ENCODE data around the gene WDR20.

The WDR20 gene

DNA sequence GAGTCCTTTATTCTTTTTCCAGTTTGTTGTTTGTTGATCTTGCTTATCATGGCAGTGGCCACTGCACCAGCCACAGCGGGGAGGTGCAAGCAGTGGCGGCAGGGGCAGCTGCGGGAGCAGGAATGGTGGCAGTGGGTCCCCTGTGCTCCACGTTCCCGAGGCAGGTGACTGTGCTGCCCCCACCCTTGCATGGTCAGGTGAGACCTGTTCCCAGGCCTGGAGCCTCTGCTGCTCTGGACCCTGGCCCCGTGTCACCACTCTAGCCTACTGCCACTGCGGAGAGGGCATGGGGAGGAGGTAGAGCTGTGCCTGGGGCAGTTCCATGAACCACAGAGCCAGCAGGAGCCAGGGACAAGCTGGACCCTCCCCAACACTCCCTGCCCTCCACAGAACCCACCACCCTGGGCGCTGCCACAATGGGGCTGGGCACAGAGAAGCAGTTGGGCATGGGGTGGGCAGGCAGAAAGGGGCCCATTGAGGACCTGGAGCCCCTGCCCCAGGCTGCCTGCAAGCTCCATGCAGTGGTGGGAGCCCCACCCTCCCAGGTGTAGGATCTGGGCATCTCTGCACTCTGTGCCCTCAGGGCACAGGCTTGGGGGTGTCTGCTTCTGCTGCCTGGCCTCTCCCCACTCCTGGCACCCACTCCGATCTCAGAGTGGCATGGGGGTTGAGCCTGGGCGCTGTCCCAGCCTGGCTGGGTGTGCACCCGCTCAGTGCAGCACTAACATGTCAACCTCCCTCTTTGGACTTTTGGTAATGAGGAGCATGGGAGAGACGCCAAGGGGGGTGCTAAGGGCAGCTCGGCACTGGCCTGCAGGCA is 23.1 kb upstream of the WDR20 start:
- no peak overlapping the region for H3K18ac ChIP-seq (ENCODE audit: low read depth in 1 of 2, low read length in 2 of 2)
- no peak overlapping the region for H3K9ac ChIP-seq (ENCODE audit: low read length)
- H3K36me3 ChIP-seq (ENCODE audit: control insufficient read depth in 1 of 2, insufficient read depth in 2 of 2, low read depth in 1 of 2, low read length in 2 of 2) = peaks cover 0 to 15% of the 10 kb centered on the region in 2 experiments
- no peak overlapping the region for H2AK5ac ChIP-seq (ENCODE audit: low read length, severe bottlenecking)
- H3K79me1 ChIP-seq (replicated peaks; ENCODE audit: low read length, poor library complexity, severe bottlenecking) = peaks cover 6% of the 10 kb centered on the region
- H3K4me1 ChIP-seq (ENCODE audit: control insufficient read depth, insufficient read depth, low read depth, low read length) = peaks cover 11% of the 10 kb centered on the region
- no peak overlapping the region for H3K4me3 ChIP-seq (ENCODE audit: insufficient read depth in 1 of 2, low read depth in 1 of 2, low read length in 2 of 2)
- H3K9me3 ChIP-seq (ENCODE audit: control insufficient read depth, low read length) = no peaks in the 10 kb centered on the region
- H3K4ac ChIP-seq (ENCODE audit: low read depth in 1 of 2, low read length in 2 of 2) = no peak overlapping the region
- no peak overlapping the region for H3K4me2 ChIP-seq (ENCODE audit: low read length, poor library complexity, severe bottlenecking)
- H4K91ac ChIP-seq (ENCODE audit: low read length) = no peak overlapping the region
- H3K27ac ChIP-seq (ENCODE audit: low read length, poor library complexity, severe bottlenecking) = no peak overlapping the region
- no peak overlapping the region for H4K8ac ChIP-seq (ENCODE audit: low read length)
- H2BK15ac ChIP-seq (ENCODE audit: low read depth, poor library complexity, severe bottlenecking) = no peak overlapping the region
- H3K14ac ChIP-seq (ENCODE audit: low read length in 2 of 2) = peak overlapping the region in 1 of 2 experiments; percentile 44
- no peak overlapping the region for H2BK120ac ChIP-seq (ENCODE audit: low read depth, low read length)
- no peaks in the 10 kb centered on the region for H3K27me3 ChIP-seq (ENCODE audit: control insufficient read depth in 1 of 2, insufficient read depth in 1 of 2, low read length in 2 of 2)
- no peak overlapping the region for H2BK12ac ChIP-seq (ENCODE audit: low read length in 2 of 2)
- no peak overlapping the region for H2AFZ ChIP-seq (ENCODE audit: low read depth, low read length)
- DNase-seq = no peak
- WGBS = 93% methylated on average over 13 of the region's 13 CpGs
- H2BK5ac ChIP-seq (ENCODE audit: low read depth, low read length, poor library complexity, severe bottlenecking) = no peak overlapping the region
- H3K23ac ChIP-seq (ENCODE audit: low read length in 2 of 2) = no peak overlapping the region

DNA sequence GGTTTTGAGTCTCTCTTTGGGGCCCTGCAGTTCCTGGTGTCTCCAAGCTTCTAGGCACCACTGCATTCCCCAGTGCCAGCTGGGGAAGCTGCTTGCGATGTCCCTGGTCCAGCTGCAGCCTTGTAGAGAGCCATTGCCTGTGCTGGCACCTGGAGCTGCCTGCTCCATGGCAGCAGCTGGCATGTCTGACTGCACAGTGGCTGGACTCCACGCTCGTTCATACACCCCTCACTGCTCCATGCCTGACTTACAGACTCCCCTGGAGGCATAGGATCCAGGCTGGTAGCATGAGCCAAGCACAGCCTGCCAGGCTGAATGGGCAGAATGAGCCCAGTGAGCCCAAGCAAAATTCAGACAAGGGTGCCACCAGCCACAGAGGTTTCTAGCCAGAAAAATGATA is 21.8 kb upstream of the WDR20 start:
- no peaks in the 10 kb centered on the region for H3K27me3 ChIP-seq (ENCODE audit: control insufficient read depth in 1 of 2, insufficient read depth in 1 of 2, low read length in 2 of 2)
- no peak overlapping the region for H2BK15ac ChIP-seq (ENCODE audit: low read depth, poor library complexity, severe bottlenecking)
- no peak overlapping the region for H3K27ac ChIP-seq (ENCODE audit: low read length, poor library complexity, severe bottlenecking)
- no peak overlapping the region for H3K9ac ChIP-seq (ENCODE audit: low read length)
- H2BK5ac ChIP-seq (ENCODE audit: low read depth, low read length, poor library complexity, severe bottlenecking) = no peak overlapping the region
- H3K4ac ChIP-seq (ENCODE audit: low read depth in 1 of 2, low read length in 2 of 2) = no peak overlapping the region
- H4K8ac ChIP-seq (ENCODE audit: low read length) = no peak overlapping the region
- H3K14ac ChIP-seq (ENCODE audit: low read length in 2 of 2) = peak overlapping the region in 1 of 2 experiments; percentile 79
- peak overlapping the region in 1 of 2 experiments; percentile 1 for H3K4me3 ChIP-seq (ENCODE audit: insufficient read depth in 1 of 2, low read depth in 1 of 2, low read length in 2 of 2)
- H3K9me3 ChIP-seq (ENCODE audit: control insufficient read depth, low read length) = no peaks in the 10 kb centered on the region
- H3K36me3 ChIP-seq (ENCODE audit: control insufficient read depth in 1 of 2, insufficient read depth in 2 of 2, low read depth in 1 of 2, low read length in 2 of 2) = peaks cover 0 to 15% of the 10 kb centered on the region in 2 experiments
- no peak overlapping the region for H3K18ac ChIP-seq (ENCODE audit: low read depth in 1 of 2, low read length in 2 of 2)
- no peak overlapping the region for H2BK12ac ChIP-seq (ENCODE audit: low read length in 2 of 2)
- H3K23ac ChIP-seq (ENCODE audit: low read length in 2 of 2) = peak overlapping the region in 1 of 2 experiments; percentile 79
- H2BK120ac ChIP-seq (ENCODE audit: low read depth, low read length) = no peak overlapping the region
- H2AFZ ChIP-seq (ENCODE audit: low read depth, low read length) = no peak overlapping the region
- no peak for DNase-seq
- no peak overlapping the region for H2AK5ac ChIP-seq (ENCODE audit: low read length, severe bottlenecking)
- peaks cover 6% of the 10 kb centered on the region for H3K79me1 ChIP-seq (replicated peaks; ENCODE audit: low read length, poor library complexity, severe bottlenecking)
- H3K4me1 ChIP-seq (ENCODE audit: control insufficient read depth, insufficient read depth, low read depth, low read length) = peaks cover 11% of the 10 kb centered on the region
- no peak overlapping the region for H4K91ac ChIP-seq (ENCODE audit: low read length)
- 90% methylated on average over 3 of the region's 3 CpGs for WGBS
- H3K4me2 ChIP-seq (ENCODE audit: low read length, poor library complexity, severe bottlenecking) = no peak overlapping the region

DNA sequence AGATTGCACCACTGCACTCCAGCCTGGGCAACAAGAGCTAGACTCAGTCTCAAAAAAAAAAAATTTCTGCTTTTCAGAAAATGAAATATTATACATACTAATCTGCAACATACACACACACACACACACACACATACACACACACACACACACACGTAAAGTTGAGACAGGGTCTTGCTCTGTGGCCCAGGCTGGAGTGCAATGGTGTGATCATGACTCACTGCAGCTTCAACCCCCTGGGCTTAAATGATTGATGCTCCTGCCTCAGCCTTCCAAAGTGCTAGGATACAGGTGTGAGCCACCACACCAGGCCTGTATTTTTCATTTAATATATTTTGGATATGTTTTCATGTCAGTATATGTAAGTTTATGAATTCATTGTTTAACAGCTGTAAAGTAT is 18.8 kb upstream of the WDR20 start:
- Histone ChIP-seq H3K27me3 (ENCODE audit: control insufficient read depth in 1 of 2, insufficient read depth in 1 of 2, low read length in 2 of 2) (no peaks in the 10 kb centered on the region), H4K91ac (ENCODE audit: low read length) (no peak overlapping the region), H2BK5ac (ENCODE audit: low read depth, low read length, poor library complexity, severe bottlenecking) (no peak overlapping the region), H2AFZ (ENCODE audit: low read depth, low read length) (no peak overlapping the region), H3K27ac (ENCODE audit: low read length, poor library complexity, severe bottlenecking) (no peak overlapping the region), H3K14ac (ENCODE audit: low read length in 2 of 2) (no peak overlapping the region), H3K4me2 (ENCODE audit: low read length, poor library complexity, severe bottlenecking) (no peak overlapping the region), H2AK5ac (ENCODE audit: low read length, severe bottlenecking) (no peak overlapping the region), H3K9ac (ENCODE audit: low read length) (no peak overlapping the region), H3K18ac (ENCODE audit: low read depth in 1 of 2, low read length in 2 of 2) (no peak overlapping the region), H4K8ac (ENCODE audit: low read length) (no peak overlapping the region), H3K23ac (ENCODE audit: low read length in 2 of 2) (no peak overlapping the region), H3K36me3 (ENCODE audit: control insufficient read depth in 1 of 2, insufficient read depth in 2 of 2, low read depth in 1 of 2, low read length in 2 of 2) (peaks cover 0 to 15% of the 10 kb centered on the region in 2 experiments), H2BK120ac (ENCODE audit: low read depth, low read length) (no peak overlapping the region), H2BK15ac (ENCODE audit: low read depth, poor library complexity, severe bottlenecking) (no peak overlapping the region), H2BK12ac (ENCODE audit: low read length in 2 of 2) (no peak overlapping the region), H3K4me3 (ENCODE audit: insufficient read depth in 1 of 2, low read depth in 1 of 2, low read length in 2 of 2) (no peak overlapping the region), H3K79me1 (replicated peaks; ENCODE audit: low read length, poor library complexity, severe bottlenecking) (peaks cover 12% of the 10 kb centered on the region), H3K4me1 (ENCODE audit: control insufficient read depth, insufficient read depth, low read depth, low read length) (peaks cover 17% of the 10 kb centered on the region), H3K4ac (ENCODE audit: low read depth in 1 of 2, low read length in 2 of 2) (no peak overlapping the region), H3K9me3 (ENCODE audit: control insufficient read depth, low read length) (no peaks in the 10 kb centered on the region)
- no peak for DNase-seq
- WGBS = 69% methylated on average over 1 of the region's 1 CpG

DNA sequence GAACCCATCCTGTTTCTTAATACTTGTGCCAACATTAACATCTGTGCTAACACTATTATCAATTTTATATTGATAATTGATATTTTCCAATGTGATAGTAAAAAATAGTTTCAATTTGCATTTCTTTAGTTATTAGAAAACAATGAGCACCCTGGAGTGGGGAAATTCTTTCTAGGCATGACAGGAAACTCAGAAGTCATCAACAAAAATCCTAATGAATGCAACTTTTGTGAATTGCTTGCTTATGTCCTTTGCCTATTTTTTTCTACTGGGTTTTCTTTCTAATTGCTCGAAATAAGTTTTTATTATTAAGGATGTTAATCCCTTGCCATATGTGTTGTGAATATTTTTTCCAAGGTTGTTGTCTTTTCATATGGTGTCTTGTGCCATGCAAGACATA is 18.1 kb upstream of the WDR20 start:
- no peak overlapping the region for H3K4me3 ChIP-seq (ENCODE audit: insufficient read depth in 1 of 2, low read depth in 1 of 2, low read length in 2 of 2)
- no peak overlapping the region for H2BK12ac ChIP-seq (ENCODE audit: low read length in 2 of 2)
- H4K91ac ChIP-seq (ENCODE audit: low read length) = no peak overlapping the region
- H3K79me1 ChIP-seq (replicated peaks; ENCODE audit: low read length, poor library complexity, severe bottlenecking) = peaks cover 11% of the 10 kb centered on the region
- H2BK15ac ChIP-seq (ENCODE audit: low read depth, poor library complexity, severe bottlenecking) = no peak overlapping the region
- H2AFZ ChIP-seq (ENCODE audit: low read depth, low read length) = no peak overlapping the region
- no peak overlapping the region for H2BK120ac ChIP-seq (ENCODE audit: low read depth, low read length)
- H3K9ac ChIP-seq (ENCODE audit: low read length) = no peak overlapping the region
- H3K27ac ChIP-seq (ENCODE audit: low read length, poor library complexity, severe bottlenecking) = no peak overlapping the region
- no peak overlapping the region for H2AK5ac ChIP-seq (ENCODE audit: low read length, severe bottlenecking)
- H3K23ac ChIP-seq (ENCODE audit: low read length in 2 of 2) = no peak overlapping the region
- no peak for DNase-seq
- H3K9me3 ChIP-seq (ENCODE audit: control insufficient read depth, low read length) = no peaks in the 10 kb centered on the region
- WGBS = no CpG with 5 or more reads among the region's 1 CpG
- H4K8ac ChIP-seq (ENCODE audit: low read length) = no peak overlapping the region
- no peak overlapping the region for H3K4ac ChIP-seq (ENCODE audit: low read depth in 1 of 2, low read length in 2 of 2)
- H3K4me2 ChIP-seq (ENCODE audit: low read length, poor library complexity, severe bottlenecking) = no peak overlapping the region
- peaks cover 0 to 12% of the 10 kb centered on the region in 2 experiments for H3K36me3 ChIP-seq (ENCODE audit: control insufficient read depth in 1 of 2, insufficient read depth in 2 of 2, low read depth in 1 of 2, low read length in 2 of 2)
- H3K27me3 ChIP-seq (ENCODE audit: control insufficient read depth in 1 of 2, insufficient read depth in 1 of 2, low read length in 2 of 2) = no peaks in the 10 kb centered on the region
- H3K18ac ChIP-seq (ENCODE audit: low read depth in 1 of 2, low read length in 2 of 2) = no peak overlapping the region
- no peak overlapping the region for H2BK5ac ChIP-seq (ENCODE audit: low read depth, low read length, poor library complexity, severe bottlenecking)
- no peak overlapping the region for H3K14ac ChIP-seq (ENCODE audit: low read length in 2 of 2)
- peaks cover 18% of the 10 kb centered on the region for H3K4me1 ChIP-seq (ENCODE audit: control insufficient read depth, insufficient read depth, low read depth, low read length)
